ENCODE results near the gene TMEM63A.
"Not testable (repeated sequence)": the region's sequence is repeated elsewhere in the genome, so short reads cannot be mapped to it uniquely, and the experiment has no call there.

The TMEM63A gene

GRCh38 chr1:225827076-225827475 is 55.1 kb downstream of the TMEM63A start:
- DNase-seq (ENCODE audit: extremely low spot score, insufficient read length, low read depth) (no peak), FAIRE-seq (no peak)

- DNase-seq (ENCODE audit: extremely low spot score, insufficient read length, low read depth) = no peak
- no peak for FAIRE-seq
Observed at GRCh38 chr1:225825607-225826007, 56.6 kb downstream of the TMEM63A start.

GRCh38 chr1:225825078-225825477 is 57.1 kb downstream of the TMEM63A start:
- FAIRE-seq (no peak), DNase-seq (ENCODE audit: extremely low spot score, insufficient read length, low read depth) (no peak)

GRCh38 chr1:225824533-225824941 is 57.6 kb downstream of the TMEM63A start:
- no peak for DNase-seq (ENCODE audit: extremely low spot score, insufficient read length, low read depth)
- no peak for FAIRE-seq

- FAIRE-seq (no peak), DNase-seq (ENCODE audit: extremely low spot score, insufficient read length, low read depth) (no peak)
Observed at GRCh38 chr1:225823811-225824261, 58.3 kb downstream of the TMEM63A start.

GRCh38 chr1:225822655-225823403 is 59.4 kb downstream of the TMEM63A start:
- DNase-seq (ENCODE audit: extremely low spot score, insufficient read length, low read depth) (no peak), FAIRE-seq (no peak)

- FAIRE-seq = no peak
- DNase-seq (ENCODE audit: extremely low spot score, insufficient read length, low read depth) = no peak
Observed at GRCh38 chr1:225820522-225821120, 61.6 kb downstream of the TMEM63A start.

- FAIRE-seq (no peak), DNase-seq (ENCODE audit: extremely low spot score, insufficient read length, low read depth) (no peak)
Observed at GRCh38 chr1:225819346-225820192, 62.6 kb downstream of the TMEM63A start.

- no peak for FAIRE-seq
- DNase-seq (ENCODE audit: extremely low spot score, insufficient read length, low read depth) = no peak
Observed at GRCh38 chr1:225818229-225818628, 64.0 kb downstream of the TMEM63A start.

GRCh38 chr1:225817611-225818061 is 64.5 kb downstream of the TMEM63A start:
- no peak for FAIRE-seq
- no peak for DNase-seq (ENCODE audit: extremely low spot score, insufficient read length, low read depth)

GRCh38 chr1:225816643-225817538 is 65.3 kb downstream of the TMEM63A start:
- FAIRE-seq = no peak
- DNase-seq (ENCODE audit: extremely low spot score, insufficient read length, low read depth) = no peak

GRCh38 chr1:225815526-225816178 is 66.5 kb downstream of the TMEM63A start:
- DNase-seq (ENCODE audit: extremely low spot score, insufficient read length, low read depth) (no peak), FAIRE-seq (no peak)

GRCh38 chr1:225815090-225815489 is 67.1 kb downstream of the TMEM63A start:
- not testable (repeated sequence) for FAIRE-seq; DNase-seq (ENCODE audit: extremely low spot score, insufficient read length, low read depth)

GRCh38 chr1:225814381-225814780 is 67.8 kb downstream of the TMEM63A start:
- no peak for DNase-seq (ENCODE audit: extremely low spot score, insufficient read length, low read depth)
- FAIRE-seq = no peak

- DNase-seq (ENCODE audit: extremely low spot score, insufficient read length, low read depth) (no peak), FAIRE-seq (no peak)
Observed at GRCh38 chr1:225813214-225813964, 68.8 kb downstream of the TMEM63A start.

GRCh38 chr1:225812488-225813213 is 69.5 kb downstream of the TMEM63A start:
- DNase-seq (ENCODE audit: extremely low spot score, insufficient read length, low read depth) (no peak), FAIRE-seq (no peak)

- no peak for DNase-seq (ENCODE audit: extremely low spot score, insufficient read length, low read depth)
- FAIRE-seq = no peak
Observed at GRCh38 chr1:225811622-225812487, 70.3 kb downstream of the TMEM63A start.
